ENCODE results near the gene C1orf210. TPM values are rescaled to one million over a fixed set of nuclear protein-coding genes. Genes with fewer than 3 reads are reported as not detected.

Gene C1orf210
- total RNA-seq, 1 experiment from 2014 or later: 7.8 TPM

DNA sequence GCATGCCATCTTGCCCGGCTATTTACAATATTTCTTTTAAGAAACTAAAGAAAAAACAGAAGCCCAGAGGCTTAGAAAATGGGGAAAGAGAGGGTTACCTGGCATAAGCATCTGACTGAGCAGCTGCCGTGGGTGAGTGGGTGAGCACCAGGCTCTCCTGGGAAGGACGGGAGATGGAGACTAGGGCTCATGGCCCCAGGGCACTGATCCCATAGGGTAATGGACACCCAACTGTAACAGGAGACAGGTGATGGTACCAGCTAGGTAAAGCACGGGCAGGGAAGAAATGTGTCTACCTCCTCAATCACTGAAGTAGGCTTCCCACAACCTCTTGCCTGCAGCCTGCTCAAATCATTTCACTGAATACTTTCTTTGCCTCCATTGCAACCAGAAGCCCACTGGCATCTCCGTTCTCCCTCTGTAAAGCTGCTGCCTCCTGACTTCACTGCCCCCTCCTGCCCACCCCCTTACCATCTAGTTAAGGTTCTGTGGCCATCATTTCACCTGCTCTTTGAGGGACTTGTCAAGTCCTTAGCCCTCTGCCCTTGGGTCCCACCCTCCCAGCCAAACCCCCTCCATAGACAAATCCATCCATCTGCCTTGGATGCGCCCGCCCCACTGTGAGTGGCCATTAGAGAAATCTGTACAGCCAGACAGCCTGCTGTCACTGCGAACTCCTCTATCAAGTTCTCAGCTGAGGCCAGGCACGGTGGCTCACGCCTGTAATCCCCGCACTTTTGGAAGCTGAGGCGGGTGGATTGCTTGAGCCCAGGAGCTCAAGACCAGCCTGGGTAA, 9.4 kb downstream of the C1orf210 start:
- POLR2A ChIA-PET: no interaction called here

DNA sequence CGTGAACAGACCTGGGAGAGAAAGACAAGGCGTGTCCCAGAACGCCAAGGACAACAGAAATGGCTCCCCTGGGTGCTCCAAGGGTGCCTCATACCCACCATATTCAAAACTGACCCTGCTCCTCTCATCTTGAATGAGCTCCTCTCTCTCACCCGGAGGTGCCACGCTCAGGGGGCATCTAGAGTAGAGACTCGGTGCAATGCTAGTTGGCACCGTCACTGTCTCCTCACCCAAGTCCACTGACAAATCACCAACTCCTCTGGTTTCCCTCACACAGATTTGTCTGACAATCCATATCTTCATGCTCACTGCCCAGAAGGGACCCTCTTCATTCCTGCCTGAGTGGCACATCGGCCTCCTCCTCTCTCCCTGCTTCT, 10.6 kb downstream of the C1orf210 start:
- ChIA-PET CTCF (no interaction called here), POLR2A (no interaction called here)
- Histone ChIP-seq H3K9me3 (no peaks in the 10 kb centered on the region), H3K4me1 (peaks cover 27% of the 10 kb centered on the region), H3K4me3 (ENCODE audit: low read depth, low read length) (no peak overlapping the region), H3K27me3 (replicated peaks; ENCODE audit: control insufficient read depth, insufficient read depth, low read length) (no peaks in the 10 kb centered on the region), H3K36me3 (ENCODE audit: control insufficient read depth, insufficient read depth, low read length) (peaks cover 5% of the 10 kb centered on the region)
- intact Hi-C loops (cut with micrococcal nuclease; ENCODE audit: unreplicated experiment): no loop called here
- Mint-ChIP-seq H3K4me1 (ENCODE audit: low read depth, unreplicated experiment) (peaks cover 23% of the 10 kb centered on the region), H3K9me3 (ENCODE audit: unreplicated experiment) (no peaks in the 10 kb centered on the region), H3K4me3 (ENCODE audit: unreplicated experiment) (no peak overlapping the region), H3K27ac (ENCODE audit: unreplicated experiment) (no peak overlapping the region), H3K27me3 (ENCODE audit: insufficient read depth, unreplicated experiment) (no peaks in the 10 kb centered on the region), H3K36me3 (ENCODE audit: insufficient read depth, unreplicated experiment) (peaks cover 32% of the 10 kb centered on the region)
- no peak for DNase-seq
- TF ChIP-seq, protein P1, sequence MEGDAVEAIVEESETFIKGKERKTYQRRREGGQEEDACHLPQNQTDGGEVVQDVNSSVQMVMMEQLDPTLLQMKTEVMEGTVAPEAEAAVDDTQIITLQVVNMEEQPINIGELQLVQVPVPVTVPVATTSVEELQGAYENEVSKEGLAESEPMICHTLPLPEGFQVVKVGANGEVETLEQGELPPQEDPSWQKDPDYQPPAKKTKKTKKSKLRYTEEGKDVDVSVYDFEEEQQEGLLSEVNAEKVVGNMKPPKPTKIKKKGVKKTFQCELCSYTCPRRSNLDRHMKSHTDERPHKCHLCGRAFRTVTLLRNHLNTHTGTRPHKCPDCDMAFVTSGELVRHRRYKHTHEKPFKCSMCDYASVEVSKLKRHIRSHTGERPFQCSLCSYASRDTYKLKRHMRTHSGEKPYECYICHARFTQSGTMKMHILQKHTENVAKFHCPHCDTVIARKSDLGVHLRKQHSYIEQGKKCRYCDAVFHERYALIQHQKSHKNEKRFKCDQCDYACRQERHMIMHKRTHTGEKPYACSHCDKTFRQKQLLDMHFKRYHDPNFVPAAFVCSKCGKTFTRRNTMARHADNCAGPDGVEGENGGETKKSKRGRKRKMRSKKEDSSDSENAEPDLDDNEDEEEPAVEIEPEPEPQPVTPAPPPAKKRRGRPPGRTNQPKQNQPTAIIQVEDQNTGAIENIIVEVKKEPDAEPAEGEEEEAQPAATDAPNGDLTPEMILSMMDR (IDR thresholded peaks at IDR 0.05; ENCODE audit: insufficient read depth in 1 of 2, low read depth in 1 of 2, low read length in 1 of 2, severe bottlenecking in 1 of 2, unreplicated experiment in 1 of 2): no peak
- no TSS peak for BruUV-seq (replicated peaks)

More for the DNA sequence above, 9.4 kb downstream of the C1orf210 start:
- H3K27ac Mint-ChIP-seq (ENCODE audit: unreplicated experiment): peak overlapping the region; percentile 75
- H3K36me3 Mint-ChIP-seq (ENCODE audit: insufficient read depth, unreplicated experiment): peaks cover 20% of the 10 kb centered on the region
- TF ChIP-seq, protein P1 (IDR thresholded peaks at IDR 0.05; ENCODE audit: insufficient read depth in 1 of 2, low read depth in 1 of 2, low read length in 1 of 2, severe bottlenecking in 1 of 2, unreplicated experiment in 1 of 2): no peak
- BruUV-seq (replicated peaks): no TSS peak
- H3K4me3 Mint-ChIP-seq (ENCODE audit: unreplicated experiment): no peak overlapping the region
- H3K27me3 Mint-ChIP-seq (ENCODE audit: insufficient read depth, unreplicated experiment): no peaks in the 10 kb centered on the region
- Histone ChIP-seq H3K27me3 (replicated peaks; ENCODE audit: control insufficient read depth, insufficient read depth, low read length) (no peaks in the 10 kb centered on the region), H3K4me1 (peaks cover 23% of the 10 kb centered on the region), H3K36me3 (ENCODE audit: control insufficient read depth, insufficient read depth, low read length) (peaks cover 5% of the 10 kb centered on the region), H3K4me3 (ENCODE audit: low read depth, low read length) (no peak overlapping the region), H3K9me3 (no peaks in the 10 kb centered on the region)
- intact Hi-C loops (cut with micrococcal nuclease; ENCODE audit: unreplicated experiment): no loop called here
- no peak for DNase-seq
- H3K9me3 Mint-ChIP-seq (ENCODE audit: unreplicated experiment): no peaks in the 10 kb centered on the region
- CTCF ChIA-PET: no interaction called here
- H3K4me1 Mint-ChIP-seq (ENCODE audit: low read depth, unreplicated experiment): peaks cover 18% of the 10 kb centered on the region

DNA sequence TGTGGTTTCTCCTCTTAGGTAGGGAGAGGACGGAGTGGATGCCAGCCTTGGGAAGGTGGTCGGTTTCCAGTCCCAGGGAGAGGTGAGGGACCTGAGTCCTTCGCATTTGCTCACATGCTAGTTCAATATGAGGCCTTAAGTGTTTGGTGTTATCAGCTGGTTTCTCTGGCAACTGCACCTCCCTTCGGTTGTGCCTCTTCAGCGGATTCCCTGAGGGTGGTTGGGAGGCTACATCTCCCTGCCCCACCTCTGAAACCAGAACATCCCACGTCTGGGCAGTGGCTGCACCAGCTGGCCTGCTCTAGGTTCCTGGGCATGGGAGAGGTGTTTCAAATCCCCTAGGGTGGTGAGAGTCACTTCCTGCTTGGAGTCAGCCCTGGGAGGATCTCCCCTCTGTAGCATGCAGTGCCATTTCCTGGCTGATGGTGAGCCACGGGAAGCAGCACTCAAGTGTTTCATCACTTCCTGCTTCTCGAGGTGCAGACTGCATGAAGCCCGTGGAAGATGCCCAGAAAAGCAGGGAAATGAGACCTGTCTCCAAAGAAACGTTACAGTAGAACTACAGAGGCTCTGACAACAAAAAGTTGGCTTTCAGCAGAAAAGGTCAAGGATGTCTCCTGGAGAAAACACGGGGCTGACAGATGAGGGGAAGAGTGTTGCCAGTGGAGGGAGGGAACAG, 11.1 kb downstream of the C1orf210 start:
- Histone ChIP-seq H3K27me3 (replicated peaks; ENCODE audit: control insufficient read depth, insufficient read depth, low read length) (no peaks in the 10 kb centered on the region), H3K36me3 (ENCODE audit: control insufficient read depth, insufficient read depth, low read length) (peaks cover 5% of the 10 kb centered on the region), H3K9me3 (no peaks in the 10 kb centered on the region), H3K4me1 (peaks cover 32% of the 10 kb centered on the region), H3K4me3 (ENCODE audit: low read depth, low read length) (no peak overlapping the region)
- ChIA-PET CTCF (no interaction called here), POLR2A (no interaction called here)
- Mint-ChIP-seq H3K36me3 (ENCODE audit: insufficient read depth, unreplicated experiment) (peaks cover 32% of the 10 kb centered on the region), H3K27me3 (ENCODE audit: insufficient read depth, unreplicated experiment) (no peaks in the 10 kb centered on the region), H3K4me3 (ENCODE audit: unreplicated experiment) (no peak overlapping the region), H3K27ac (ENCODE audit: unreplicated experiment) (no peak overlapping the region), H3K4me1 (ENCODE audit: low read depth, unreplicated experiment) (peaks cover 28% of the 10 kb centered on the region), H3K9me3 (ENCODE audit: unreplicated experiment) (no peaks in the 10 kb centered on the region)
- DNase-seq: no peak
- TF ChIP-seq, protein P1 (IDR thresholded peaks at IDR 0.05; ENCODE audit: insufficient read depth in 1 of 2, low read depth in 1 of 2, low read length in 1 of 2, severe bottlenecking in 1 of 2, unreplicated experiment in 1 of 2): no peak
- intact Hi-C loops (cut with micrococcal nuclease; ENCODE audit: unreplicated experiment): no loop called here
- BruUV-seq (replicated peaks): no TSS peak
